Stimulated activated CD4-positive, alpha-beta T cell treated with anti-CD3 and anti-CD28 coated beads, Interleukin-15, amount 100 ng/mL, for 1 hour (primary cell): ENCODE measurements around the gene KCNIP2.

Experiments
- DNase-seq, 2 donors: peaks; one replicate each; pipeline ENCODE4 v3.0.0-alpha.2; 2020; ENCODE audit warnings: low read depth in 1 of 2, low spot score in 1 of 2

The KCNIP2 gene

DNA sequence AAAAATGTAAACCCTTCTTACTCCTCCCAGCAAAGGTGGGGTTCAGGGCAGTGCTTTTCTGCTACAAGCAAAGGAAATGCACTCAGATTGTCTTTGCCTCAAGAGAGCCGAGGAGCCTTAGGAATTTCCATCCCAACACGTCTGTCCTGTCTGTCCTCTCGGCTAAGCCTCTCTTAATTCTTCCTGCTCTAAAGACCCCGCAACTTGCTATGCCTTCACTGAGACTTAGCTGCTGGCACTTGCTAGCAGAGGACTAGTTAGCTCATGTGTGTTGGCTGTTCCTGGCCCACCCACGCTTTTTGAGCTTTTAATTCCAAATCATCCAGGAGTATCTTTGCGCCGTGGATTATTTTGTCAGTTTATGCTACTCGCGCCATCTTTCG is 59.9 kb downstream of the KCNIP2 start:
- no peak for DNase-seq

- peak; percentile 56 to 77 for DNase-seq
Measured at GRCh38 chr10:101782811-101783735, 60.5 kb downstream of the KCNIP2 start, which contains the start of gene NPM3. Gene NPM3 (minus strand): TSS chr10:101783446. CDS start chr10:101783390, 56 bp downstream.

DNA sequence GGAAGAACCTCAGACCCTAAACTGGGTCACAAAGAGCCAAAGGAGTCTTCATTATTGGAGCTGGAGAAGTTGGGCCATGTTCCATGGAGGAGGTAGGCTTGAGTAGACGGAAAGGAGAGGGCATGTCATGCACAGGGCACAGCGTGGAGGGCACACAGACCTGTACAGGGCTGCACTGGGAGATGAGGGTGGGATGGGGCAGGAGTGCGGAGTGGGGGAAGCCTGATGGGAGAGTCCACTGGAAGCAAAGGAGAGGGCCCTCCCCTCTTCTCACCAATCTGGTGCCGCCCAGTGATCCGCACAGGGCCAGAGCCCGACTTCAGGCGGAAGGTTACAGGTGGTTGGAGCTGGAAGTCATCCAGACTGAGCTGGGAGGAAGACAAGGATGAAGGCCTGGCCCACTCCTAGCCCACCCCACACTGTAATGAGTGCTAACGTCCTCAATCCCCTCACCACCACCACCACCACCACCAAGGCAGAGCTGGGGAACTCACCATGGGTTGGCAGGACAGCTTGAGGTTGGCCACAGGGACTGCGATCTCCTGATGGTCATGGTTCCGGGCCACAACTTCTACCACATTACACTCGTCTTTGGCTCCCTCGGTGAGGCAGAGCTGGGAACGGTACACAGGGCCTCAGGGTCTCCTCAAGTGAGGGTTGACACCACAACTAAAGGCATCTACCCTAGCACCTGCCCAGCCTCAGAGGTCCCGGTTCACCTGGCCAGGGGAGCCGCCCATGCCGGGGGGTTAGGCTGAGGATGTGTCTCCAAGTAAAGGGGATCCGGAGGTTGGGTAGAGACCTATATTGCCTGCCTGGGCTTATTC is 61.4 kb downstream of the KCNIP2 start:
- no peak for DNase-seq

GRCh38 chr10:101781655-101781983 is 62.0 kb downstream of the KCNIP2 start:
- DNase-seq: no peak

DNA sequence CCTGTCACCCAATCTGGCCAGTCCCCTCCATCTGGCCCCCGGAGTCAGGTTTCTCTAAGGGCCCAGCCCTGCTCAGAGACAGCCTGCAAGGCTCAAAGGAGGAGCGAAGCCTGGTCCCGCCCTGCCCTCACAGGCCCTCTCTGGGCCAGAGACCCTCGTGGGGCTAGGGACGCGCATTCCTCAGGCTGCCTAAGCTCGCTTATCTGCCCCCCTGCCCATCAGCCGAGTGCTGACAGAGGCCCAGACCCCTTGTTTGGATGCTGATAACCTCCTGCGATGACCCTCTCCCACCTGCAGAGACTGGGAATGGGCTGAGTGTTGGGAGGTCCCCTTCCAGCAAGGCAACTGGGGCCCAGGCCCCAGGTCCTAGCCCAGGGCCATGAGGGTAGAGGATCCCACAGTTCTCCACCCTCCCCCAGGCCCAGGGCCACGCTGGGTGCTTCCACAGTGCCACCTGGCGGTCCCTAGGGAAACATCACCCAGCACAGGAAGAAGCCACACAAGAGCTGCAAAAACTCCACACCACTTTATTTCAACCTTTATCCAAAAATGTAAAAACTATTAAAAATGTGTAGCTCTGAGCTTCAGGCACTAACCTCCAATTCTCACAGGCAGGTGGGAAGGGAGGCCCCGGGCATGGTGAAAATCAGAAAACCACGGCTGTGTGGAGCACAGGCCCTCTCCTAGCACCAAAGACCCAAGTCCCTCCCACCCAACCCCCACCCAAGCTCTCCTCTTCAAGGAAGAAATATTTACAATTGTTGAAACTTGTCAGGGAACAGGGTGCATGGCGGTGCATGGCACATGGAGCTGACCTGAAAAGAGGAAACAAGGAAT is 62.6 kb downstream of the KCNIP2 start:
- peak; percentile 45 to 66 for DNase-seq

GRCh38 chr10:101780187-101780817 is 63.3 kb downstream of the KCNIP2 start:
- no peak for DNase-seq

DNA sequence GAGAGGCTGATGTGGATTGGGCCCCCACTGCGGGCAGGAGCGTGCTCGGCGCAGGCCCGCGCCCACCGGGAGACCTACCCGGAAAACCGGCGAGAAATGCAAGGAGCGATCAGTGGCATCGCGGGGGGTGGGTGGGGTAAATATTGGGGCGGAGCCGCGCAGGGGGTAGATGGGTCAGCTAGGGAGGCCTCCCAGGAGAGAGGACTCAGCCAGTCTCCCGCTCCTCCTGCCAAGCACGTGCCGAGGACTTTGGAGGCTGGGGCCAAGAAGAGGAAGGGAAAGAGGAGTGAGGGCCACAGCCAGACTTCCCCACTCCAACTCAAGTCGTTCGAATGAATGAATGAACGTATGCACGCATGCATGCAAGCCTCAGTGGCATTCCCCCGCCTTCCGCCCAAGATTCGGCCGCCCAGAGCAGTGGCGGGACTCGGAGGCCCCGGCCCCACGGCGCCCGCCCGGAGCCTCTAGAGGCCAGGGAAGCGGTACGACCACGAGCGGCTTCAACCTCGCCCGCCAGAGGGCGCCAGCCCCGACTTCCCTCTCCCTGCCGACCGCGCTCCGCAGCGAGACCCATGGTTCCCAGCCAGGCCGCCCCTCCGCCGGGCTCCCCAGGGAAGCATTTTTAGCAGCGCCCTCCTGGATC is 63.9 kb downstream of the KCNIP2 start:
- peak; percentile 69 to 84 for DNase-seq

GRCh38 chr10:101778781-101779543 is 64.6 kb downstream of the KCNIP2 start:
- DNase-seq: no peak

DNA sequence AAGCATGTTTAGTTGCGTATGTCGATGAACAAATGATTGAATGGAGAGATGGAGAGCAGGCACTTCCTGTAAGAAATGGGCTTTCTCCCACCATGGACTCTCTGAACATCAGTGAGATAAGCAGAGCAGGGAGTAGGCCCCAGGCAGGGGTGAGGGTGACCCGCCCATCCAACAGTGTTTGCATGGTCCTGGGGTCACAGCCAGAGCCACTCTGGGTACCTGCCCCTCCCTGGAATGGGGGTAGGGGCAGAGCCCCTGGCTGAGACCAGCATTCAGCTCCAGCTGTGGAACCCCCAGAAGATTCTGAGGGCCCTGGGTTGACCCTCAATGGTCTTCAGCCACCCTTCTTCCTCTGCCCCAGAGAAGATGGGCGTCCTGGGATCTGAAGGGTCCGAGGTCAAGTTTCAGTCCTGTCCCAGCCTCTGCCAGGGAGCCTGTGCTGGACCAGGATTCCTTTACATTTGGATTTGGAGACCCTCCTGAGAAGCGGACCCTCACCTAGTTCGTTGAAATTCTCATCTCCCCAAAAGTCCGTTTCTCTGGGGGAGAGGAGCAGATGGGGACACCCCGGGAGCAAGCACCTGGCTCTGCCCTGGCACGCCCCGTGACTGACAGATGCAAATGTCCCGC is 65.3 kb downstream of the KCNIP2 start:
- no peak for DNase-seq

GRCh38 chr10:101777619-101778145 is 65.9 kb downstream of the KCNIP2 start:
- DNase-seq: no peak

DNA sequence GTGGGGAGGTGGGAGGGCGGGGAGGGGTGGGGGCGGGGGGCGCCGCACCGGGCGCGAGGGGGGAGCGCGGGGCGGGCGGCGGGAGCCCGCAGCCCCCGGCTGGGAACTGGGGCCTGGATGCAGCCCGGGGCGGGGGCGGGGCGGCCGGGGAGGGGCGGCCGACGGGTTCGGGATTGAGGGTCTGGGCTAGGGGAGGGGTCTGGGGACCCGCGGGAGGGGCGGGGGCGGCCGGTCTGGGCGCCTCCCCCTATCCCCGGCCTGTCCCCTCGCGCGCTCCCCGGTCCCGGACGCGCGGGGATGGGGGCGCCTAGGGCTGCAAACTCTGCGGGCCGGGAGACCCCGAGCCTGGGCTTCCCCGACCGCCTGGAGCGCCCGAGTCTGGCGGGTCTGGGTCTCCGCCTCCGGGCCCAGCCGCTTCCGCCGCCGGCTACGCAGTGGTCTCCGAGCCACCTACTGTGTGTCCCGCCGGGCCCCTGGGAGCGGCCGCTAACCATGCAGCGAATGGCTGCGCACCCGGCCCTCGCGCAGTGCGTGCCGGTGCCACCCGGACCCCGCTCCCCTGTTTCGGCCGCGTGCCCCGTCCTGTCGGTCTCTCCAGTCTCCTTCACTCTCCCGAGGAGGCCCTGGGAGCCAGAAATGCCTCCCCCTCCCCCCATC is 67.3 kb downstream of the KCNIP2 start:
- DNase-seq: no peak
